Spleen (tissue), 11 donors: Measurements from ENCODE around the gene IL12B. TPM values are rescaled to one million over a fixed set of nuclear protein-coding genes. Genes with fewer than 3 reads are reported as not detected.
"Not testable (repeated sequence)": the region's sequence is repeated elsewhere in the genome, so short reads cannot be mapped to it uniquely, and the experiment has no call there.

Experiments
- DNase-seq: peaks from one replicate; pipeline ENCODE4 v3.0.0-alpha.2; 2020
- H3K27ac ChIP-seq, 8 donors: fragments of 200-600 bp; sonication (generic) in 7 of 8; 1 replicate in 4 of 8; 2 replicates in 4 of 8; pipeline versions ENCODE4 v1.5.0 to v1.8.0; 2016 to 2021; ENCODE audit warnings: inconsistent platforms in 4 of 8, mild to moderate bottlenecking in 4 of 8, moderate library complexity in 1 of 8
- H3K27me3 ChIP-seq, 7 donors: fragments of 200-600 bp; sonication (generic) in 6 of 7; replicated peaks in 1 of 7; 1 replicate in 4 of 7; 2 replicates in 3 of 7; pipeline versions ENCODE4 v1.5.0 to v1.8.0; 2016 to 2021; ENCODE audit warnings: inconsistent platforms in 3 of 7, mild to moderate bottlenecking in 1 of 7
- H3K36me3 ChIP-seq, 6 donors: fragments of 200-600 bp; sonication (generic) in 5 of 6; 1 replicate in 4 of 6; 2 replicates in 2 of 6; pipeline versions ENCODE4 v1.5.0 to v1.8.0; 2016 to 2021; ENCODE audit warnings: inconsistent platforms in 2 of 6
- H3K4me1 ChIP-seq, 6 donors: fragments of 200-600 bp; sonication (generic) in 5 of 6; 1 replicate in 3 of 6; 2 replicates in 3 of 6; pipeline versions ENCODE4 v1.5.0 to v1.8.0; 2016 to 2021; ENCODE audit warnings: inconsistent platforms in 3 of 6
- H3K4me3 ChIP-seq, 8 donors: fragments of 200-600 bp; sonication (generic) in 7 of 8; 1 replicate in 4 of 8; 2 replicates in 4 of 8; pipeline versions ENCODE4 v1.5.0 to v1.8.0; 2016 to 2021; ENCODE audit warnings: inconsistent platforms in 4 of 8, mild to moderate bottlenecking in 4 of 8, moderate library complexity in 2 of 8
- H3K9me3 ChIP-seq, 8 donors: fragments of 200-600 bp; sonication (generic) in 7 of 8; 1 replicate in 4 of 8; 2 replicates in 4 of 8; pipeline versions ENCODE4 v1.5.0 to v1.8.0; 2016 to 2021; ENCODE audit warnings: inconsistent platforms in 4 of 8
- POLR2A ChIP-seq, 3 donors: fragments of 450-650 bp; IDR thresholded peaks; one replicate each; pipeline ENCODE4 v1.5.1; 2017; ENCODE audit warnings: antibody characterized with exemption in 3 of 3, mild to moderate bottlenecking in 1 of 3
- POLR2AphosphoS5 ChIP-seq, 3 donors: sonication (generic); formaldehyde crosslinking; IDR thresholded peaks; one replicate each; pipeline ENCODE4 v1.5.1; 2017; ENCODE audit warnings: antibody characterized with exemption in 3 of 3
- WGBS, 5 donors: extraction: QIAGEN DNeasy Blood & Tissue Kit in 3 of 5; methylation state at CpG; one replicate each; pipeline versions ENCODE4 v1.1.5 to v1.1.7; 2013 to 2018; 5-methylcytosine and 5-hydroxymethylcytosine counted together
- intact Hi-C: fragments of 100-400 bp; cut with DNase I; formaldehyde crosslinking; loops from one replicate; pipeline ENCODE4 v1.15.0; 2023; ENCODE audit warnings: low total_unique reads
- polyA plus RNA-seq, 3 donors: library from polyadenylated mRNA; stranded (reverse); fragments of 200-250 nt; gene quantifications; one replicate each; pipeline ENCODE4 v1.2.1, GENCODE V29; 2013
- total RNA-seq, 7 donors: library from RNA; depleted of rRNA in 3 of 7; stranded (reverse); fragments of >200 nt in 3 of 7; fragmentation: NEBNext Ultra II Directional in 4 of 7; extraction: Animal tissue kit (Norgen Biotek cat#: 25700) in 4 of 7; gene quantifications; one replicate each; pipeline versions ENCODE4 v1.1.0 to v1.2.1, GENCODE V29; 2016 to 2021
- TF ChIP-seq, protein P1 (sequence below), 11 experiments: fragments of 200-600 bp in 7 of 11; fragments of 450-650 bp in 4 of 11; sonication (generic) in 4 of 11; IDR thresholded peaks in 8 of 11; conservative IDR thresholded peaks in 3 of 11; 1 replicate in 7 of 11; 2 replicates in 4 of 11; pipeline versions ENCODE4 v1.4.0 to v1.8.0; 2016 to 2021; ENCODE audit warnings: antibody characterized with exemption in 11 of 11, inconsistent platforms in 4 of 11, mild to moderate bottlenecking in 1 of 11
- donor health status: healthy with polysubstance abuse.
- donor health status: DM: no; HTN: no; CAD: no; lungs with moderate emphysema.
- donor health status: DM: no; HTN: no; CAD: no.
- donor health status: Bipolar disorder and iron deficiency.
- donor health status: healthy.
- donor health status: DM: no; HTN: no; CAD: no.
- donor health status: DM: yes; HTN: yes; CAD: no.

IL12B gene
- total and polyA plus RNA-seq, 10 donors = 0.06 to 0.29 (median 0.15) TPM; not detected in 6

DNA sequence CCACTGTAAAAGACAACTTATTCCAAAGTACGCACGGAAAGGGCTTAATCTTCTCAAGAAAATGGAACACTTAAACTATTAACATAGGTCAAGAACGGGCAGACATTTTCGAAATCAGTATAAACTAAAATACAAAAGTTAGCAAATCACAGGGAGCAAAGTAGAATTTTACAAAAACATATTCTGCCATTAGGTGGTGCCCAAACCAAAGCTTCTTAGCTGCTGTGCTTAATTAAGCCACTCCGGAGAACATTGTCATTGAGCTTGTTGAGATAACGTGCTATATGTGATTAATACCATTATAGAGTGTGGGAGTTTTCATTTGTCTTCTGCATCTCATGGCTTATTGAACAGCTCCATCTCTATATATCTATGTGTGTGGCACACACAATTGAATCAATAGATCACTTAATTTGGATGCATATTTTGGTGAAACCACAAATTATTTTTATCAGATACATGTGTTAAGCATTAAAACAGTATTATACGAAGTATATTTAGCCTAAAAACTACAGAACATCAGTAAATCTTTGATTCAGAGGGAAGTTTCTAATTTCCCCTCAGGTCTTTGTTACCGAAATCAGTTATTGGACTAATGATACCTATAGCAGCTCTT lies 43.8 kb downstream of the IL12B start:
- Histone ChIP-seq H3K4me3 (no peak overlapping the region), H3K36me3 (peaks cover 0 to 44% (median 11%) of the 10 kb centered on the region in 6 donors), H3K4me1 (no peaks in the 10 kb centered on the region), H3K9me3 (peaks cover 0 to 3% (median 0%) of the 10 kb centered on the region in 8 donors), H3K27ac (no peak overlapping the region), H3K27me3 (no peaks in the 10 kb centered on the region)
- WGBS, 5 donors = 49 to 57% (median 51%) methylated on average over 8 of the region's 8 CpGs
- intact Hi-C loops = loop anchor here (10.0 kb wide), 1 partner anchor 698 kb away; no protein-coding TSS in a partner anchor
- no peak for TF ChIP-seq POLR2A (IDR thresholded peaks at IDR 0.05)
- TF ChIP-seq, protein P1, sequence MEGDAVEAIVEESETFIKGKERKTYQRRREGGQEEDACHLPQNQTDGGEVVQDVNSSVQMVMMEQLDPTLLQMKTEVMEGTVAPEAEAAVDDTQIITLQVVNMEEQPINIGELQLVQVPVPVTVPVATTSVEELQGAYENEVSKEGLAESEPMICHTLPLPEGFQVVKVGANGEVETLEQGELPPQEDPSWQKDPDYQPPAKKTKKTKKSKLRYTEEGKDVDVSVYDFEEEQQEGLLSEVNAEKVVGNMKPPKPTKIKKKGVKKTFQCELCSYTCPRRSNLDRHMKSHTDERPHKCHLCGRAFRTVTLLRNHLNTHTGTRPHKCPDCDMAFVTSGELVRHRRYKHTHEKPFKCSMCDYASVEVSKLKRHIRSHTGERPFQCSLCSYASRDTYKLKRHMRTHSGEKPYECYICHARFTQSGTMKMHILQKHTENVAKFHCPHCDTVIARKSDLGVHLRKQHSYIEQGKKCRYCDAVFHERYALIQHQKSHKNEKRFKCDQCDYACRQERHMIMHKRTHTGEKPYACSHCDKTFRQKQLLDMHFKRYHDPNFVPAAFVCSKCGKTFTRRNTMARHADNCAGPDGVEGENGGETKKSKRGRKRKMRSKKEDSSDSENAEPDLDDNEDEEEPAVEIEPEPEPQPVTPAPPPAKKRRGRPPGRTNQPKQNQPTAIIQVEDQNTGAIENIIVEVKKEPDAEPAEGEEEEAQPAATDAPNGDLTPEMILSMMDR (IDR thresholded peaks at IDR 0.05 in 8 of 11, conservative IDR thresholded peaks at IDR 0.05 in 3 of 11) = peak in 8 of 11 experiments; percentile 10 to 49 (median 39)
- no peak for DNase-seq

DNA sequence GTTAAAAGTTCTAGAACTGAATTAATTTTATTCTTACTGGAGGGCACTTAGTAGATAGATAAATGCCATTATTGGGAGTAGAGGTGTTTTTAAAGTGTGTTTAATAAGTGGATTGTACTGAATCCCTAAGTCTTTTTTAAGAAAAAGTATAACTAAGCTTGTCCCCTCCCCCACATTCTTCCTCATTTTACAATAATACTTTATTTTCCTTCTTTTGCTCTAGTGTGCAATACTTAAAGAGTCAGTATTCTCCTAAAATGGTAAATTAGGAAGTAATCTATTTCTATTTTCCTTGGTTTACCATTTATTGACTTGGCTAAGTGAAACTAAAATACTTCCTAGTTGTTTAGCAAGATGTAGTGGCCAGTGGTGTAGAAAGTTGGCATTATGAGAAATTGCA lies 55.6 kb downstream of the IL12B start:
- no peak for DNase-seq
- Histone ChIP-seq H3K4me3 (no peak overlapping the region), H3K27me3 (no peaks in the 10 kb centered on the region), H3K36me3 (peaks cover 0 to 100% (median 45%) of the 10 kb centered on the region in 6 donors), H3K27ac (peak overlapping the region in 1 of 8 donors; percentile 26), H3K4me1 (peaks cover 0 to 13% (median 6%) of the 10 kb centered on the region in 6 donors), H3K9me3 (no peaks in the 10 kb centered on the region)
- TF ChIP-seq POLR2A (IDR thresholded peaks at IDR 0.05) (no peak), POLR2AphosphoS5 (IDR thresholded peaks at IDR 0.05) (no peak)
- TF ChIP-seq, protein P1 (IDR thresholded peaks at IDR 0.05 in 8 of 11, conservative IDR thresholded peaks at IDR 0.05 in 3 of 11) = no peak
- intact Hi-C loops = no loop called here

DNA sequence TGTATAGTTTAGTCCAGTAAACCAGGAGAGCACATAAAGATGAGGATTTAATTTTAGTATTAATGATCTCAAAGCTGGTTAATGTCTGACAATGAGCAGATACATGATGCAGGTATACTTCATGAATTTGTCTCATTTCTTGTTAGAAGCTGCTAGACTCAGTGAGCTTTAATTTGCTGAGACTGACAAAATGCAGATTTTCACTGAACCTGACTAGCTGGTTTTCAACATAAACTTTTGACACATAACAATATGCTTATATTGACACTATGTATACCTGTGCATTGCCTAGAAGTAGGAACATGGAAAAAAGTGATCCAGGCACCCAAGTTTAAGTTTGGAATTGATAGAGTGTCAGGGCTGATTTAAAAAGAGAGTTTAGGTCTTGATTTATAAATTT lies 56.4 kb downstream of the IL12B start:
- Histone ChIP-seq H3K4me3 (no peak overlapping the region), H3K4me1 (peaks cover 0 to 13% (median 6%) of the 10 kb centered on the region in 6 donors), H3K27ac (no peak overlapping the region), H3K9me3 (no peaks in the 10 kb centered on the region), H3K36me3 (peaks cover 0 to 100% (median 45%) of the 10 kb centered on the region in 6 donors), H3K27me3 (no peaks in the 10 kb centered on the region)
- intact Hi-C loops = no loop called here
- TF ChIP-seq POLR2AphosphoS5 (IDR thresholded peaks at IDR 0.05) = no peak
- TF ChIP-seq, protein P1 (IDR thresholded peaks at IDR 0.05 in 8 of 11, conservative IDR thresholded peaks at IDR 0.05 in 3 of 11) = no peak
- TF ChIP-seq POLR2A (IDR thresholded peaks at IDR 0.05) = no peak
- no peak for DNase-seq

DNA sequence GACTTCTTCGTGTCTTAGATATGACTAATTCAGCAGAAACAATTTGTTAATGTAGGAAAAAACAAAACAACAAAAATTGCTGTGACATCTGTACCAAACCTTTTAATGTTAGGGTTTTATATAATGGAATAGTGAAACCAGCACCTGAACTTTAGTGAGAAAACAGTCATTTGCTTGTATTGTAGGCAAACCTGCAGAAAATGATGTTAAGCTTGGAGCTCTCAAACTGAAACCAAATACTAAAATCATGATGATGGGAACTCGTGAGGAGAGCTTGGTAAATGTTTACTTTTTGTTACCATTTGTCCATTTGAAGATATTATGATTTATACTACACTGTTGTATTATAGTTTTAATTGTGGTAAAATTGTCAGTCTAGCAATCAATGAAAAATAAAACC lies 60.6 kb downstream of the IL12B start:
- peaks cover 0 to 18% (median 9%) of the 10 kb centered on the region in 6 donors for H3K4me1 ChIP-seq
- TF ChIP-seq POLR2AphosphoS5 (IDR thresholded peaks at IDR 0.05) = no peak
- no peak for TF ChIP-seq POLR2A (IDR thresholded peaks at IDR 0.05)
- TF ChIP-seq, protein P1 (IDR thresholded peaks at IDR 0.05 in 8 of 11, conservative IDR thresholded peaks at IDR 0.05 in 3 of 11) = no peak
- no peak for DNase-seq
- WGBS, 5 donors = 74 to 87% (median 82%) methylated on average over 2 of the region's 2 CpGs
- H3K36me3 ChIP-seq = peaks cover 0 to 76% (median 30%) of the 10 kb centered on the region in 6 donors
- H3K9me3 ChIP-seq = peaks cover 0 to 15% (median 13%) of the 10 kb centered on the region in 8 donors
- H3K4me3 ChIP-seq = no peak overlapping the region
- no peaks in the 10 kb centered on the region for H3K27me3 ChIP-seq
- intact Hi-C loops = loop anchor here (10.0 kb wide), 1 partner anchor 115 kb away; no protein-coding TSS in a partner anchor
- no peak overlapping the region for H3K27ac ChIP-seq

DNA sequence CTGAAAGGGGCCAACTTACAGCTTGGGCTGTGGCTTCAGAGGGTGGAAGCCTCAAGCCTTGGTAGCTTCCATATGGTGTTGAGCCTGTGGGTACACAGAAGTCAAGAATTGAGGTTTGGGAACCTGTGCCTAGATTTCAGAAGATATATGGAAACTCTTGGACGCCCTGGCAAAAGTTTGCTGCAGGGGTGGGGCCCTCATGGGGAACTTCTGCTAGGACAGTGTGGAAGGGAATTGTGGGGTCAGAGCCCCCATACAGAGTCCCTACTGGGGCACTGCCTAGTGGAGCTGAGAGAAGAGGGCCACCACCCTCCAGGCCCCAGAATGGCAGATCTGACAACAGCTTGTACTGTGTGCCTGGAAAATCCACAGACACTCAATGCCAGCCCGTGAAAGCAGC lies 63.5 kb downstream of the IL12B start:
- peaks cover 12 to 31% (median 22%) of the 10 kb centered on the region in 6 donors for H3K4me1 ChIP-seq
- not testable (repeated sequence) for H3K27ac ChIP-seq, H3K27me3 ChIP-seq, H3K4me3 ChIP-seq, DNase-seq
- peaks cover 0 to 47% (median 18%) of the 10 kb centered on the region in 6 donors for H3K36me3 ChIP-seq
- intact Hi-C loops = loop anchor here (10.0 kb wide), 1 partner anchor 112 kb away; no protein-coding TSS in a partner anchor
- whole genome bisulfite sequencing, 5 donors = 94 to 100% (median 97%) methylated on average over 2 of the region's 2 CpGs
- H3K9me3 ChIP-seq = peaks cover 0 to 15% (median 13%) of the 10 kb centered on the region in 8 donors
